ENCODE data around the gene CNGB1.
"Not testable (repeated sequence)": the region's sequence is repeated elsewhere in the genome, so short reads cannot be mapped to it uniquely, and the experiment has no call there.

CNGB1 gene

DNA sequence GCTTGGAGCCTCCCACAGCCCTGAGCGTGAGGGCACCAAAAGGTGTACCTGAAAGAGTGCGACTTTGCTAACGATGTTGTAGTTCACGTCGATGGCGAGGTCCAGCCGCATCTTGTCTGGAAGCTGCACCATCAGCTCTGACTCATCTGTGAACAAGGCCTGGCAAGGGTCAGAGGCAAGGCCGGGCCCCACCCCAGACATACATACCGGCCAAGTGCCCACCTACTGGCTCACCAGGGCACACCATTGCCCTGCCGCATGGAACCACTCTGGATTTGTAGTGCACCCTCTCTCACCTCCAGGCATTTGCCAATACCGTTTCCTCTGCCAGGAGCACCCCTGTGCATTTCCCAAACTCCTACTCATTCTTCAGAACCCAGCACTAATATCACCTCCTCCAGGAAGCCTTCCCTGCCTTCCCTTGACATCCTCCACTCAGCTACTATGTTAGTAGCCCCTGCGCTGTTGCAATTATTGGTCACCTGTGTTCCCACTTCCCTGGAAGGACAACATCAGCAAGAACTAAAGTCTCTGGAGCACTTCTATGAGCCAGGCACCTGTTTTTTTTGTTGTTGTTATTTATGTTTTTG is 69.4 kb downstream of the CNGB1 start:
- no peak for DNase-seq

DNA sequence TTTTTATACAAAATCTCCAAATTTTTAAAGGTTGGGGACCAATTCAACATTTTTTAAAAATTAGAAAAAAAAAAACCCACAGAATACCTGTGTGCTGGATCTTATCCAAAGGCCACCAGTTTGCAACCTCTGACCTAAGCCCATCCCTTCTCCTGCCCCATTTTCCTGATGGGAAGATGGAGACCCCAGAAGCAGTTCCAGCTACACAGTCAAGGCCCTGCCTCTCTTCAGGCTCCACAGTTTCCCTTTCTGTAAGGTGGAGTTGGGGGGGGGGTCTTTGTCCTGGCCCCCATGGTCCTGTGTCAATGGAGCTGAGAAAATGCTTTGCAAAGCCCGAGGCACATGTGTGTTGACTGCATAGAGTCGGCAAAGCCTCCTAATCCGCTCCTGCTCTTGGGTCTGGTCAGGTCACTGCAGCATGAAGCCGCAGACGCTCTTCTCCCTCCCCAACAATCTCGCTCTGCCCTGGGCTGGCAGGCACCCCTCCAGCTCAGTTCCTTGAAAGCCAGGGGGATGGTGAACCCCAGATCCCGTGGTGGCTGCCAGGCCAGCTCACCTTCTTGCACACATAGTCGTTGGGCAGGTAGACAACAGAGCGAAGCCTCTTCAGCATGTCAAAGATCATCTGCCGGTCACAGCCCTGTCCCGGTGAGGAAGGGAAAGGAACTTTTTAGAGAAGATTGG is 70.0 kb downstream of the CNGB1 start:
- no peak for DNase-seq

DNA sequence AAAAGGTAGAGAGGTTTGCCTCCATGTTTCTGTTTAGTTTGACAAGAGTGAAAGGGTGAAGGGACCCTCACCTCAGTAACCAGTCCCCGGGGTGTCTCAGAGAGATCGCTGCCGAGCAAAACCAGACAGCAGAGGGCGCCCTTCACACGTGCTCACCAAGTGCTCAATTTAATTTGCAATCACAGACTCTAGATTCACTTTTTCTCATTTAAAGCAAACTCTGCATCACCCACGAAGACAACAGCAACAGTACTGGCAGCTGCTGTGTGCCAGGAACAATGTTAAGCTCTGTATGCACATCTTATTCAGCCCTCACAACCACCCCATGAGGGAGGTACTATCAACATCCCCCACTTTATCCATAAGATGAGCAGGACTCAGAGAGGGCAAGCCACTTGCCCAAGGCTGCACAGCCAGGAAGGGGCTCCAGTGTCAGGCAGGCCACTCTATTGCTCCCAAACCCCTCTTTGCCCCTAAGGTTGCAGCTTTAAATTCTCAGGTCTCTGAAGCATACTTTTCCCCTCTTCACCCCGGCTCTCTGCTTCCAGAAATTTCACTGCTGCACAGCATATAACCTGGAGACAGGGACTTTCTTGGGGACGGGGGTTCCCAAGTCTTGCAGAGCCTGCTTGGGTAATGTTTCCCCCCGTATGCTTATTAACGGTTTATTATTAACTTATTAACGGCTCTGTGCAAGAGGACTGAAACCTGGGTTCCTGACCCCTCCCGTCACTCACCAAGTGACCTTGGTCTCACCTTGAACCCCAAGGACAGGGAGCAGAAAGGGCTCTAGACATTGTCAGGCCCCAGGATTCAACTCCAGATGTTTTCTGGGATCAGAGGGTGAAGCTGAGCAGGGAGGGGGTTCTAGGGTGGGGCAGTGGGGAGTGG is 70.9 kb downstream of the CNGB1 start:
- peak; percentile 74 to 83 for DNase-seq

DNA sequence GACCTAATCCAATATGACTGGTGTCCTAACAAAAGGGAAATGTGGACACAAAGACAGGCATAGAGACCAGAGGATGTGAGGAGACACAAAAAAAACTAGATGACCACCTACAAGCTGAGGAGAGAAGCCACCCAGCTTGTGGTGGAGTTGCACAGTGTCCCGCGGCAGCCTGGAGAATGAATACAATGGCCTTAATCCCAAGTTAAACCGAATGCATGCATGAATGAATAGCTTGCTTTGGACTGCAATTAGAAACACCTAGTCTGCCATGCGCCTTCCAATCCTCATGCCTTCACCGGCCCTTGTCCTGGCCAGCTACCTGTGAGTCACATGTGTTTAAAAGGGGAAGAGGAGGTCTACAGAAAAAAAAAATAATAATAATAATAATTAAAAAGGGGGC is 72.0 kb downstream of the CNGB1 start:
- DNase-seq = no peak

DNA sequence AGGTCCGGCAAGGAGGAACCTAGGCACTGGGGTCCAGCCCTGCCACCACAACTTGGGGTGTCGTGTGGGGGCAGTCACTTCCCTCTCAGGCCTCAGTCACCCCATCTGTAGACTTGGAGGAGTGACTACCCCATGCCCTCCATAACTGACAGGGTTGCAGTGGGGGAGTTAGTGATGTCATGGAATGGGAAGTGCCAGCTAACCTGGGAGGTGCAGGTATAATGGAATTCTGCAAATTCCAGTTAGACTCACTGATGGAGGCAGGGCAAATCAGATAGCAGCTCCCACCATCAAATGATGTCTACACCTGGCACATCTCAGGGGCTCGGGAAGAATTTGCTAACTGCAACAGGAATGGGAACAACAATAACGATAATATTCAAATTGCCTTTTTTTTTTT is 72.9 kb downstream of the CNGB1 start:
- no peak for DNase-seq

DNA sequence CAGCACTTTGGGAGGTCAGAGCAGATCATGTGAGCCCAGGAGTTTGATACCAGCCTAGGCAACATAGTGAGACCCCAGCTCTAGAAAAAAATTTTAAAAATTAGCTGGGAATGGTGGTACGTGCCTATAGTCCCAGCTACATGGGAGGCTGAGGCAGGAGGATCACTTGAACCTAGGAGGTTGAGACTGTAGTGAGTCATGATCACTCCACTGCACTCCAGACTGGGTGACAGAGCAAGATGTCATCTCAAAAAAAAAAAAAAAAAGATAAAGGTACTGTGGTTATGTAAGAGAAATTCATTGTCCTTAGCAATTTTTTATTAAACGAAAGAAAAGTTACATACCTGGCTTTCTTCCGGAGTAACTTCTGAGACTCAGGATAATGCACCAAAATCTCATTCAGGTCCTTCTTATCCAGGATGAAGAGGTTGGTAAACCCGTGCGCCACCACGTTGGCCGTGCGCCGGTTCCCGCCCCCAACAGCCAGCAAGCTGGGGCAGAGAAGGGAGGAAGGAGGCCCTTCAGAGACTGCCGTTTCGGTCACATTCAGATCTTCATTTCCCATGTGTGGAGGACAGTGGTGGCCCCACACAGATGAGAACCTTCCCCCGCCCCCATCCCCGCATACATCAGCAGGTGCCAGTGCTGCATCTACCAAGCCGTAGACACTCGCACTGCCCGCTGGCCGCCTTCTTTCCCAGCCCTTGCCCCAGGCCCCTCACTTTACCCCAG is 73.7 kb downstream of the CNGB1 start:
- no peak for DNase-seq

DNA sequence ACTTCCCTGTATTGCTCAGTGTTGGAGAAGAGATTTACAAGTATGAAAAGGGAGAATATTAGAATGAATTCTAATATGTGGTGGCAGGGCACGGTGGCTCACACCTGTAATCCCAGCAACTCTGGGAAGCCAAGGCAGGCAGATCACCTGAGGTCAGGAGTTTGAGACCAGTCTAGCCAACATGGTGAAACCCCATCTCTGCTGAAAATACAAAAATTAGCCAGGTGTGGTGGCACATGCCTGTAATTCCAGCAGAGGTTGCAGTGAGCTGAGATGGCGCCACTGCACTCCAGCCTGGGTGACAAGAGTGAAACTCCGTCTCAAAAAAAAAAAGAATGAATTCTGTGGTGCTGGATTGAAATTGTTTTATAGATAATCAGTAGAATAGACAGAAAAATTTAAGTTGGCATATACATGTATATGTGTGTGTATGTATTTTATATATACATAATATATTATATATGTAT is 75.8 kb downstream of the CNGB1 start:
- not testable (repeated sequence) for DNase-seq

DNA sequence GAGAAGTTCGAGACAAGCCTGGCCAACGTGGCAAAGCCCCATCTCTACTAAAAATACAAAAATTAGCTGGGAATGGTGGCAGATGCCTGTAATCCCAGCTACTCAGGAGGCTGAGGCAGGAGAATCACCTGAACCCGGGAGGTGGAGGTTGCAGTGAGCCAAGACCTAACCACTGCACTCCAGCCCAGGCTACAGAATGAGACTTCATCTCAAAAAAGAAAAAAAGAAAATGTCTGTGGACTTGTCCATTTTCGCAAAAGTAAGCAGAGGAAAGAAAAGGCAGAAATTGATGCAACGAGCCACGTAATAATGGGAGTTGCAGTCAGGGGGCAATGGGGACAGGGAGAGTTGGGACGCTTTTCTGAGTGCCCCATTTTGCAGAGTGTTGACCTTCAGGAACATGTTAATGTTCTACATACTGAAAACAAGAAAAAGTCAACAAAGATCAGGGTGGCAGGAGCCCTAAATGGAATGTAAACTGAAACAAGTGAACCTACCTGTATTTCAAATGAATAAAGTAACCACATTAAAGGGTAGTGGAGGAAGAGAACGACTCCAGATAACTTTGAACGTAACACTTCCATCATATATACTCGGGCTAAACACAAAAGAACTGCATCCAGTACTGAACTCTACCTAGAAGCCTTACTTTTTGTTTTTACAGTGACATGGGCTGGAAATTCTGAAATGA is 76.4 kb downstream of the CNGB1 start:
- DNase-seq = no peak

DNA sequence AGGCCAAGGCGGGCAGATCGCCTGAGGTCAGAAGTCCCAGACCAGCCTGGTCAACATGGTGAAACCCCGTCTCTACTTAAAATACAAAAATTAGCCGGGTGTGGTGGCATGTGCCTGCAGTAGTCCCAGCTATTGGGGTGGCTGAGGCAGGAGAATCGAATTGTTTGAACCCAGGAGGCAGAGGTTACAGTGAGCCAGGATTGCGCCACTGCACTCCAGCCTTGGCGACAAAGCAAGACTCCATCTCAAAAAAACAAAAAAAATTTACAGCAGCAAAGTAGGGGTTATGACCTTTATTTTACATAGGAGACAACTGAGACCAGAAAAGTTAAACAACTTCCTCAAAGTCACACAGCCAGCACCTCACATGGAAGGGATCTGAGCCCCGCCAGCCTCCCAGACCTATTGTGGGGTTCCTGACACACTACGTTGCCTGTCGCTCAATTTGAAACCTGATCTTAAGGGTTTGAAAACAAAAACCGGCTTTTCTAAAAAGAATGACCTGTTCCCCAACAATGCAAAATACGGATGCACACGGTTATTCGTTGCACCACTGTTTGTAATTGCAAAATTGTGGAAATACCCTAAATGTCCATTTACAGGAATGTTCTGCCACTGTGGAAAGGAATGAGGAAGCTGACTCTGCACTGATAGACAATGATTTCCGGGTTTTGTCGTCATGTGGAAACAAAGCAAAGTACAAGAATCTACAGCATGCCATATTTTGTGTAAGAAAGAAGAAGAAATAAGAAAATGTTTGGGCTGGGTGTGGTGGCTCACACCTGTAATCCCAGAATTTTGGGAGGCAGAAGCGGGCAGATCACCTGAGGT is 77.2 kb downstream of the CNGB1 start:
- DNase-seq = peak; percentile 36 to 57

DNA sequence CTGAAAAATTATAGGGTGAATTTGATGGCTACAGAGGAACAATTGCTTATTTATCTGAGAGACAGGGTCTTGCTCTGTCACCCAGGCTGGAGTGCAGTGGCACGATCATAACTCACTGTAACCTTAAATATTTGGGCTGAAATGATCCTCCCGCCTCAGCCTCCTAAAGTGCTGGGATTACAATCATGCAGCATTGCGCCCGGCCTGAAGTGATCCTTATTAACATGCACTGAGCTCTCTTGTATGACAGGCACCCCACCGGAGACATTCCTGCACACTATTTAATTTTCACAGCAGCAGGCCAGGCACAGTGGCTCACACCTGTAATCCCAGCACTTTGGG is 77.7 kb downstream of the CNGB1 start:
- no peak for DNase-seq

DNA sequence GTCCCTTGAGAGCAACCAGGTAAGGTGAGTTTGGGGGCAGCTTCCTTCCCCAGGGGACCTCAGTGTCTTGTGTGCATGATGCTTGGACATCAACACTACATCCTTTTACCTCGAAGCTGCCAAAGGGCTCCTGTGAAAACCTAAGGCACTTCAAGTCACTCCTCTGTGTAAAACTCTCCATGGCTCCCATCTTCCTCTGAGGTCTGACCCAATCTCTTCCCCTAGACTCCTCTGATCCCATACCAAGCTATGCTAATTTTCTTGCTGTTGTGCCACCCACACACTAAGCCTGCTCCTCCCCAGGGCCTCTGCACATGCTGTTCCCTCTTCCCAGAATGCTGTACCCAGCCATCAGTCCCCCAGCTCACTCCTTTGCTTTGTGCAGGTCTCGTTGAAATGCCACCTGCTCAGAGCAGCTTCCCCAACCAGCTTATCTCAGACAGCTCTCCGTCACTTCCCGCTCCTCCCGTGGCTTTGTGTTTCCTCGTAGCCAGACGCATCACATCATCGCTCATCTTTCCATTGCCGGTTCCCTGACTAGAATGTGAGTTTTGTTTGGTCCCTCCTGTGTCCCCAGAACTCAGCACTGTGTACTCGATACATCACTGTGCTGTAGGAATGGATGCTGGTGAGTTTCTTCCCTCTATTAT is 78.4 kb downstream of the CNGB1 start:
- peak; percentile 14 to 70 for DNase-seq

DNA sequence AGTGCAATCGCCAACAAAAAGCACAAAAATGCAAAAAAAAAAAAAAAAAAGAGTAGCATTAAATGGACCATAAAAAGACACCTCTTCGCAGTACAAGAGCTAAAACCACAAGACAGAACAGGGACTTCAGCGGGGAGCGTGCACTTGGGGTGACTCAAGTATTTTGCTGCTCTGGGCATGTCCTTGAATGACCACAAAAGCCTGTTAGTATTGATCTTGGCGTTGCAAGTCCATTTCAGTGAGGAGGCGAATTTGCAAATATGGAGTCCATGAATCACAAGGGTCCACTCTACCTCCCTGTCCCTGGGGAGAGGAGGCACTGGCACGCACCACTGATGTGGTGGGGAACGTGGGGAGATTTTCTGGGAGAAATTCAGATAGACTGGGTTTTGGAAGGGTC is 78.9 kb downstream of the CNGB1 start:
- DNase-seq = no peak

DNA sequence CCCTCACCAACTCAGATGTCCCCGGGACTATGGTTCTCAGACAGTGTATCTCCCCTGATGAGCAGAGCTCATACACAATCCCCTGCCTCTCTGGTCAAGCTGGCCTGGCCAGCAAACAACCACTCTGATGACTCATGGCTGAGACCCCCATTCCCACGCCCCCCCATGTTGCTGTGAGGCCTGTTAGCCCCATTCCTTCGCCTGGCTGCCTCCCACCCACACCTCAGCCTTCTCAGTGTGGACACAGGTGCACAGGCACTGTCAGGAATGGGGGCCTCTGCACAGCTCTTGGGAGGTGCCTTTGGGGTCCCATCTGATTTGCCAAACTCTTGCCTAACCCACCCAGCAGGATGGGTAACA is 80.2 kb downstream of the CNGB1 start:
- DNase-seq = no peak

DNA sequence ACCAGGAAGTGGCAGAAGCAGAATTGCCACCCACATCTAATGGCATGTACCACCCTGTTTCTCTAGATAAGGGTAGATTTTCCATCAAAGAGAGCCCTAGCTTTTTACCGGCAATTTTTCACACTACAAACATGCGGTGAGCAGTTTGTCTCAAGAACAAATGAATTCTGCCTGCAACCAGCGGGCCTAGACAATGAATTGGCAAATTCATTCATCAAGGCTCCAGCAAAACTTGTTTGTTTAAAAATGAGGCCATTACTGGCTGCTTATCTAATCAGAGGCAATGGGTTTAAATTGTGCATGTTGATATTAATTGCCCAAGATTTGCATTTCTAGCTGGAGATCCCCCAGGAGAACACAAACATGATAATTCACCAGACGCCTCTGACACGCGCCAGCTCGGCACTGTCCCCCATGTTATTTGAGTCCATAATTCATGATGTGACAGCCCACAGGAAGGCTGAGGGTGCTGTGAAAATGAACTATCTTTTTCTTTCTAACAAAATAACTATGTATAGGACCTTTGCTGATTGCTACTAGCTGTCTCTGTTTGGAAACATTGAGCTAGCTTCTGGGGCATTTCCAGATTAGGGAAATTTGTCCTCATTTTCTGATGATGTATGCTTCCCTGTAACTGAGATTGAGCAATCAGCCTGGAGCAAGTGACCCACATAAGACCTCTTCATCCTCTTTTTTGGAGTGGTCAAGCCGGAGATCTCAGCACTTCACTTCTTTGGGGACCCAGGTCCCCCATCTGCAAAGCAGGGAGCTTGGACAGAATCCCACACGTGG is 80.8 kb downstream of the CNGB1 start:
- peak in 1 of 2 donors; percentile 17 for DNase-seq

DNA sequence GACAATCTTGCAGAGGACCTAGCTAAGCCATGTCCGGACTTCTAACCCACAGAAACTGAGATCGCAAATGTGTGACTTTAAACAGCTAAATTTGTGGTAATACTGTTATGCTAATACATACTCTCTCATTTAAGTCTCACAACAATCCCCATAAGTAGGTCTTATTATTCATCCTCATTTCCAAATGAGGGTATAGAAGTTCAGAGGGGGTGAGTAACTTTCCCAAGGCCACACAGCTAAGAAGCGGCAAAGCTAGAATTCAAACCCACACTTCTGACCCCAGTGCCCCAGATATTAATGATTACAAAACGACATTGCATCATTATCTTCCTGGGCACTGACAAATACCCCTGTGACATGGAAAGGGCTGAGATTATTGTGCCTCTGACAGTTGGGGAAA is 81.4 kb downstream of the CNGB1 start:
- DNase-seq = no peak

DNA sequence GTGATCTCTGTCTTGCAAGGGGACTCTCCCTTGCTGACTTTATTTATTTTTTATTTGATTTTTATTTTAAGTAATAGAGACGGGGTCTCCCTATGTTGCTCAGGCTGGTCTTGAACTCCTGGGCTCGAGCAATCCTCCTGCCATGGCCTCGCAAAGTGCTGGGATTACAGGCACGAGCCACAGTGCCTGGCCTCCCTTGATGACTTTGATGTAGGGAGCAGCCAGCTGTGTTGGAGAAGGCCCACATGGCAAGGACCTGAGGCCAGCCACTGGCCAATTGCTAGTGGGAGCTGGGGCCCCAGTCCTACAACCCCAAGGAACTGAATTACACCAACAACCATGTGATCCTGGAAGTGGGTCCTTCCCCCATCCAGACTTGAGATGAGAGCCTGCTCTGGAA is 81.8 kb downstream of the CNGB1 start:
- no peak for DNase-seq

DNA sequence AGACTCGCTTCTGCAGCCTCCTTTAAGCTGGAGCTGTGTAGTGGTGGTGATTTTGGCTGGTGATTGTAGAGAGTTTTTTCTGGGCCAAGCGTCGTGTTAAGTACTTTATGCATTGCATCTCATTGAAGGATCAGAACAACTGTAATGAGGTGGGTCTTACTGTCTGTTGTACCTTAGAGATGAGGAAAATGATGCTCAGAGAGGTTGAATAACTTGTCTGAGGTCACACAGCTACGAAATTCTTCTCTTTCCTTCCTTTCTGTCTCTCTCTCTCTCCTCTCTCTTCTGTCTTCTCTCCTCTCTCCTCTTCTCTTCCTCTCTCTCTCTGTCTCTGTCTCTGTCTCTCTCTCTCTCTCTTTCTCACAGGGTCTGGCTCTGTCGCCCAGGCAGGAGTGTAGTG is 82.8 kb downstream of the CNGB1 start:
- DNase-seq = no peak

DNA sequence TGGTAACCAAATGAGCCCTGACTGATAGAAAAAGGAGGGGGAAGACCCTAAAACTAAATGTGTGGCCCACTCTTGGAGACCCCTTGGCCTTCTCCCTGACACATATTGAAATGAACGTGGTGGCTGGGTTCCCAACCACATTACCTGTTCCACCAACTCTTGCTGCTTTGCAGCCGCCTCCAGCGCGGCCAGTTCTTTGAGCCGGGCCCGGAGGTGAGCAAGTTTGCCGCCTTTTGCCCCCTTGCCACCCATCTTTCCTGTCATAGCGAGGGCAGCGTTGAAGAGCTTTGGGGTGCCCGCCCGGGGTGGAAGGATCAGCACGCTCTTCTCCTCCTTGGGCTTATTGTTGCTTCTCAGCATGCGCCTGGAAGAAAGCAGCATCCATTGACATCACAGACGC is 83.2 kb downstream of the CNGB1 start:
- no peak for DNase-seq

DNA sequence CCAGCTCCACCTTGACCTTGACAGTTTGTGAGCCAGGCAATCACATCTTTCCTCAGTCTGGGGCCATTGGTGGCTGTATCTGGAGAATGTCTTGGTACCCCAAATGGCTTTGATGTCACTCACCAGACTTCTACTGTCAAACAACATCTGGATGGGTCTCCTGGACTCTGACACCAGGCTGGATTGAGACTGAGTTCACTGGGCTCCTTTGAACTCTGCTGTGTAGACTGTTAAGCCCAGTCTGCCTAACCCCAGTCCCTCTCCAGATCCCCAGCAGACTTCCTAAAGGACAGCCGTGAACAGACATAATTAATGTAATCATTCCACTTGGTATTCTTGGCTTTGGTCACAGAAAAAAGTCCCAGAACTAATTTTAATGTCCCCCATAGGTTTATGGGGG is 84.5 kb downstream of the CNGB1 start:
- DNase-seq = no peak

DNA sequence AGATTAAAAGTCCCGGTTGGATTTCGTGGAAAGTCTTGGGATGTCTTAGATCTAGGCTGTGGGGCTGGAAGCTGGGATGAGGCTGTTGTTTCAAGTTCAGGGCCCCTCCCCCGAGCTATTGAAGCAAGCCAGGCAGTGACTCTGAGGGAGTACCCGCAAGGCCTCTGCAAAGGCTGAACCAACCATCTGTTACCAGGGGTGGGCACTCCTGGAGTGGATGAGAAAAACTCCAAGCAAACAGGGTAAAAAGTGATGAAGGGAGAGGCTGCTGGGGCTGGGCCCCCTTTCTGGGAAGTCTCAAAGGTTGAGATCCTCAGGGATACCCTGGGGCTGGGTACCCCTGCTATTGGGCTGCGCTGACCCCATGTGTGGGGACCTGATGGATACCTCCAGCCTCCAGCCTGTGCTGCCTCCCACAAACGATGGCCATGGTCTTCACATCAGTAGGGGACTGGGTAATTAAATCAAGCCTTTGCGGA is 86.2 kb downstream of the CNGB1 start:
- no peak for DNase-seq
